ENCODE data around the gene TMA16. TPM values are rescaled to one million over a fixed set of nuclear protein-coding genes. Genes with fewer than 3 reads are reported as not detected.
A peak's percentile ranks its signal among the peaks of the same experiment; 100 is the strongest.
"Not testable (repeated sequence)": the region's sequence is repeated elsewhere in the genome, so short reads cannot be mapped to it uniquely, and the experiment has no call there.

TMA16 gene
- total RNA-seq, result 10 to 100 TPM; 11.3 to 25.2 (median 17.7) TPM

GRCh38 chr4:163494360-163495241 is at the start of gene TMA16:
Gene TMA16 (plus strand): TSS chr4:163494690. CDS start chr4:163494802, 112 bp downstream.
- Histone ChIP-seq H3K9me3 (no peaks in the 10 kb centered on the region), H3K4me1 (peaks cover 14 to 17% (median 16%) of the 10 kb centered on the region in 4 donors), H3K27ac (peak within 1 kb of the TSS; percentile 83 to 93 (median 88)), H3K4me3 (peak within 1 kb of the TSS; percentile 55 to 97 (median 88)), H3K27me3 (no peaks in the 10 kb centered on the region), H3K36me3 (no peaks in the 10 kb centered on the region)
- peak; percentile 97 to 98 for ATAC-seq (ENCODE audit: low FRiP score in 2 of 2)
- TF ChIP-seq POLR2AphosphoS5 (IDR thresholded peaks at IDR 0.05) (peak; percentile 63 to 66), EP300 (IDR thresholded peaks at IDR 0.05) (no peak), CTCF (IDR thresholded peaks at IDR 0.05) (peak in 1 of 6 experiments; percentile 13), POLR2A (IDR thresholded peaks at IDR 0.05) (peak in 3 of 4 donors; percentile 19 to 66 (median 58))
- peak; percentile 88 to 93 for DNase-seq
- WGBS, 2 donors, result 0 to 1% methylated on average over 34 to 58 of the region's 64 CpGs

- not testable (repeated sequence) for ATAC-seq (ENCODE audit: low FRiP score in 2 of 2); H3K9me3 ChIP-seq; H3K27me3 ChIP-seq; H3K4me3 ChIP-seq; DNase-seq; H3K4me1 ChIP-seq; H3K36me3 ChIP-seq; H3K27ac ChIP-seq
- WGBS, 2 donors, result 79 to 81% methylated on average over 12 of the region's 12 CpGs
These were observed 47.5 kb upstream of the TMA16 start for GRCh38 chr4:163447023-163447422.

GRCh38 chr4:163447481-163447880 is 47.0 kb upstream of the TMA16 start:
- 50 to 52% methylated on average over 1 of the region's 1 CpG for WGBS, 2 donors
- no peak for DNase-seq
- H3K4me3 ChIP-seq, result no peak overlapping the region
- H3K36me3 ChIP-seq, result no peaks in the 10 kb centered on the region
- no peaks in the 10 kb centered on the region for H3K9me3 ChIP-seq
- H3K27me3 ChIP-seq, result no peaks in the 10 kb centered on the region
- TF ChIP-seq POLR2AphosphoS5 (IDR thresholded peaks at IDR 0.05), result no peak
- no peak for TF ChIP-seq POLR2A (IDR thresholded peaks at IDR 0.05)
- TF ChIP-seq CTCF (IDR thresholded peaks at IDR 0.05), result no peak
- ATAC-seq (ENCODE audit: low FRiP score in 2 of 2), result no peak
- no peak overlapping the region for H3K27ac ChIP-seq
- no peaks in the 10 kb centered on the region for H3K4me1 ChIP-seq

- no peak overlapping the region for H3K4me3 ChIP-seq
- TF ChIP-seq POLR2A (IDR thresholded peaks at IDR 0.05), result no peak
- TF ChIP-seq CTCF (IDR thresholded peaks at IDR 0.05), result no peak
- TF ChIP-seq POLR2AphosphoS5 (IDR thresholded peaks at IDR 0.05), result no peak
- no peak for TF ChIP-seq EP300 (IDR thresholded peaks at IDR 0.05)
- H3K4me1 ChIP-seq, result no peaks in the 10 kb centered on the region
- no peaks in the 10 kb centered on the region for H3K27me3 ChIP-seq
- H3K9me3 ChIP-seq, result no peaks in the 10 kb centered on the region
- ATAC-seq (ENCODE audit: low FRiP score in 2 of 2), result no peak
- 64 to 73% methylated on average over 6 of the region's 6 CpGs for WGBS, 2 donors
- no peak overlapping the region for H3K27ac ChIP-seq
- no peak for DNase-seq
- no peaks in the 10 kb centered on the region for H3K36me3 ChIP-seq
These were observed 45.8 kb upstream of the TMA16 start for GRCh38 chr4:163448540-163449203.

- no peak for DNase-seq
- no peak for TF ChIP-seq POLR2A (IDR thresholded peaks at IDR 0.05)
- no peak for TF ChIP-seq EP300 (IDR thresholded peaks at IDR 0.05)
- no peak for TF ChIP-seq POLR2AphosphoS5 (IDR thresholded peaks at IDR 0.05)
- no peak for TF ChIP-seq CTCF (IDR thresholded peaks at IDR 0.05)
These were observed 31.9 kb upstream of the TMA16 start for GRCh38 chr4:163462556-163462955.

More at GRCh38 chr4:163462556-163462955, 31.9 kb upstream of the TMA16 start:
- Histone ChIP-seq H3K4me3 (no peak overlapping the region), H3K9me3 (no peaks in the 10 kb centered on the region), H3K36me3 (no peaks in the 10 kb centered on the region), H3K27ac (no peak overlapping the region), H3K4me1 (no peaks in the 10 kb centered on the region), H3K27me3 (no peaks in the 10 kb centered on the region)
- ATAC-seq (ENCODE audit: low FRiP score in 2 of 2), result no peak
- WGBS, 2 donors, result 88 to 90% methylated on average over 5 of the region's 5 CpGs

Data from upper lobe of left lung (tissue), 6 donors.